Measurements from ENCODE around the gene URM1.

- TF ChIP-seq, protein P1, sequence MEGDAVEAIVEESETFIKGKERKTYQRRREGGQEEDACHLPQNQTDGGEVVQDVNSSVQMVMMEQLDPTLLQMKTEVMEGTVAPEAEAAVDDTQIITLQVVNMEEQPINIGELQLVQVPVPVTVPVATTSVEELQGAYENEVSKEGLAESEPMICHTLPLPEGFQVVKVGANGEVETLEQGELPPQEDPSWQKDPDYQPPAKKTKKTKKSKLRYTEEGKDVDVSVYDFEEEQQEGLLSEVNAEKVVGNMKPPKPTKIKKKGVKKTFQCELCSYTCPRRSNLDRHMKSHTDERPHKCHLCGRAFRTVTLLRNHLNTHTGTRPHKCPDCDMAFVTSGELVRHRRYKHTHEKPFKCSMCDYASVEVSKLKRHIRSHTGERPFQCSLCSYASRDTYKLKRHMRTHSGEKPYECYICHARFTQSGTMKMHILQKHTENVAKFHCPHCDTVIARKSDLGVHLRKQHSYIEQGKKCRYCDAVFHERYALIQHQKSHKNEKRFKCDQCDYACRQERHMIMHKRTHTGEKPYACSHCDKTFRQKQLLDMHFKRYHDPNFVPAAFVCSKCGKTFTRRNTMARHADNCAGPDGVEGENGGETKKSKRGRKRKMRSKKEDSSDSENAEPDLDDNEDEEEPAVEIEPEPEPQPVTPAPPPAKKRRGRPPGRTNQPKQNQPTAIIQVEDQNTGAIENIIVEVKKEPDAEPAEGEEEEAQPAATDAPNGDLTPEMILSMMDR (IDR thresholded peaks at IDR 0.05), result no peak
- no peak for TF ChIP-seq POLR2A (IDR thresholded peaks at IDR 0.05)
Observed at GRCh38 chr9:128382261-128382660, 11.1 kb downstream of the URM1 start.

Measured in esophagus squamous epithelium (tissue), 4 donors.